HEK293 (cell line): ENCODE results near the gene FGA.

ENCODE experiments used
- CTCF ChIA-PET: fragments of 350-600 bp; formaldehyde crosslinking; extraction: SDS; loops from one replicate; lab custom pipeline; 2021; ENCODE audit warnings: antibody characterized with exemption; lab: Yijun Ruan, JAX
- POLR2A ChIA-PET: fragments of 300-600 bp; formaldehyde crosslinking; extraction: SDS; loops from one replicate; lab custom pipeline; 2020; ENCODE audit warnings: antibody characterized with exemption, inconsistent platforms; lab: Yijun Ruan, JAX
- H3K27ac ChIP-seq: fragments of 200-500 bp; sonication (Bioruptor generic); 2 replicates; pipeline ENCODE4 v1.5.1; 2014; ENCODE audit warnings: low read depth, low read length, control low read depth, inconsistent platforms; ENCODE audit errors: extremely low read depth
- H3K36me3 ChIP-seq, 2 experiments: fragments of 200-500 bp in 1 of 2; sonication (Bioruptor generic) in 1 of 2; 1 replicate in 1 of 2; 2 replicates in 1 of 2; pipeline ENCODE4 v1.5.1; 2014 to 2017; ENCODE audit warnings: inconsistent platforms in 2 of 2, low read length in 2 of 2; ENCODE audit not compliant: control insufficient read depth in 2 of 2, insufficient read depth in 1 of 2
- H3K4me1 ChIP-seq: fragments of 200-500 bp; sonication (Bioruptor generic); 2 replicates; pipeline ENCODE4 v1.5.1; 2014; ENCODE audit warnings: mild to moderate bottlenecking, low read length, inconsistent platforms; ENCODE audit not compliant: control insufficient read depth, insufficient read depth
- H3K4me3 ChIP-seq: 2 replicates; pipeline ENCODE4 v1.5.1; 2011; ENCODE audit warnings: low read depth, mild to moderate bottlenecking, control low read depth, low read length, moderate library complexity
- H3K9me3 ChIP-seq: fragments of 200-500 bp; sonication (Bioruptor generic); 2 replicates; pipeline ENCODE4 v1.5.1; 2014; ENCODE audit warnings: low read depth, low read length, inconsistent platforms; ENCODE audit not compliant: control insufficient read depth, insufficient read depth
- HOXA7 ChIP-seq: sonication (generic); formaldehyde crosslinking; IDR thresholded peaks from 2 replicates; pipeline ENCODE4 v1.8.1; 2022; ENCODE audit warnings: missing genetic modification reagents, borderline replicate concordance
- KLF8 ChIP-seq: fragments of 450-650 bp; formaldehyde crosslinking; IDR thresholded peaks from 2 replicates; pipeline ENCODE4 v1.5.1; 2016; ENCODE audit warnings: missing biosample characterization, missing genetic modification characterization
- MYNN ChIP-seq: fragments of 450-650 bp; formaldehyde crosslinking; IDR thresholded peaks from 2 replicates; pipeline ENCODE4 v1.5.1; 2016; ENCODE audit warnings: missing biosample characterization, missing genetic modification characterization, borderline replicate concordance
- SP7 ChIP-seq: fragments of 450-650 bp; formaldehyde crosslinking; IDR thresholded peaks from 2 replicates; pipeline ENCODE4 v1.5.1; 2016; ENCODE audit warnings: missing biosample characterization, missing genetic modification characterization
- ZEB2 ChIP-seq: fragments of 450-650 bp; formaldehyde crosslinking; IDR thresholded peaks from 2 replicates; pipeline ENCODE4 v1.5.1; 2016; ENCODE audit warnings: missing biosample characterization, missing genetic modification characterization
- ZNF121 ChIP-seq: fragments of 450-650 bp; formaldehyde crosslinking; IDR thresholded peaks from 2 replicates; pipeline ENCODE4 v1.5.1; 2016; ENCODE audit warnings: missing biosample characterization, missing genetic modification characterization
- ZNF174 ChIP-seq: fragments of 450-650 bp; formaldehyde crosslinking; IDR thresholded peaks from 2 replicates; pipeline ENCODE4 v1.5.0; 2017; ENCODE audit warnings: missing biosample characterization, mild to moderate bottlenecking, missing genetic modification characterization
- ZNF2 ChIP-seq: fragments of 450-650 bp; formaldehyde crosslinking; IDR thresholded peaks from 2 replicates; pipeline ENCODE4 v1.5.1; 2016; ENCODE audit warnings: missing biosample characterization, missing genetic modification characterization
- ZNF24 ChIP-seq: fragments of 450-650 bp; formaldehyde crosslinking; IDR thresholded peaks from 2 replicates; pipeline ENCODE4 v1.5.1; 2016; ENCODE audit warnings: missing biosample characterization, missing genetic modification characterization
- ZNF354C ChIP-seq: fragments of 450-650 bp; formaldehyde crosslinking; IDR thresholded peaks from 2 replicates; pipeline ENCODE4 v1.5.1; 2016; ENCODE audit warnings: missing biosample characterization, missing genetic modification characterization, low read depth, borderline replicate concordance
- ZNF391 ChIP-seq: fragments of 450-650 bp; formaldehyde crosslinking; IDR thresholded peaks from 2 replicates; pipeline ENCODE4 v1.5.1; 2016; ENCODE audit warnings: low read depth, missing biosample characterization, missing genetic modification characterization, borderline replicate concordance
- ZNF514 ChIP-seq: fragments of 450-650 bp; formaldehyde crosslinking; IDR thresholded peaks from 2 replicates; pipeline ENCODE4 v1.5.1; 2016; ENCODE audit warnings: missing biosample characterization, missing genetic modification characterization
- ZNF555 ChIP-seq: fragments of 450-650 bp; formaldehyde crosslinking; conservative IDR thresholded peaks from 2 replicates; pipeline ENCODE4 v1.5.1; 2017; ENCODE audit warnings: missing biosample characterization, mild to moderate bottlenecking, missing genetic modification characterization, inconsistent platforms
- ZNF571 ChIP-seq: fragments of 450-650 bp; formaldehyde crosslinking; IDR thresholded peaks from 2 replicates; pipeline ENCODE4 v1.5.0; 2017; ENCODE audit warnings: missing biosample characterization, missing genetic modification characterization
- TF ChIP-seq, protein P1 (sequence below): fragments of 450-650 bp; formaldehyde crosslinking; IDR thresholded peaks from 2 replicates; pipeline ENCODE4 v1.5.1; 2016; ENCODE audit warnings: missing biosample characterization, missing genetic modification characterization, borderline replicate concordance
- TF ChIP-seq, protein P2 (sequence below): fragments of 450-650 bp; formaldehyde crosslinking; IDR thresholded peaks from 2 replicates; pipeline ENCODE4 v1.5.1; 2017; ENCODE audit warnings: missing biosample characterization, missing genetic modification characterization
- TF ChIP-seq, protein P3 (sequence below): fragments of 450-650 bp; formaldehyde crosslinking; IDR thresholded peaks from 2 replicates; pipeline ENCODE4 v1.5.1; 2016; ENCODE audit warnings: missing biosample characterization, missing genetic modification characterization
- TF ChIP-seq, protein P4 (sequence below): fragments of 450-650 bp; formaldehyde crosslinking; IDR thresholded peaks from 2 replicates; pipeline ENCODE4 v1.5.1; 2016; ENCODE audit warnings: missing biosample characterization, missing genetic modification characterization
- TF ChIP-seq, protein P5 (sequence below): fragments of 450-650 bp; formaldehyde crosslinking; IDR thresholded peaks from 2 replicates; pipeline ENCODE4 v1.5.1; 2017; ENCODE audit warnings: missing biosample characterization, mild to moderate bottlenecking, missing genetic modification characterization, moderate library complexity

FGA gene

DNA sequence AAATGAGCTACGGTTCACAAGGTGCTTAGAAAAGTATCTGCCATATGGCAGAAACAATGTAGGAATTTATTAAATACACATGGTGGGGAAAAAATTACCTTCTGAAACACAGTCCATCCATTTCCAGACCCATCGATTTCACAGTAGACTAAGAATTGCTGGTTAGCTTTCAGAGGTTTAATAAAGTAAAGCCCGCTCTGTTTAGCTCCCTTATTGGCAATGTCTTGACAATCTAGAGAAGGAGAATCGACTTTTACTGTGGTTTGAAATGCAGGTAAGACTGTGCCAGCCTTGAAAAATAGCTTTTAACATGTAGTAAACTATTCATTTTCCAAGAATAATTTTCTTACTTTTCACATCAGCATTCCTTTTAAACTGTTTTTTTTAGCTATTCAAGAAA, 19.0 kb upstream of the FGA start:
- H3K9me3 ChIP-seq = no peaks in the 10 kb centered on the region
- no peak overlapping the region for H3K27ac ChIP-seq
- no peak for TF ChIP-seq ZNF24 (tag by site-specific recombination)
- ChIA-PET POLR2A (interaction anchor here (1.1 kb wide), 1 partner anchor 59 kb away, joined by 3 read pairs; the partner anchor contains the start of gene PLRG1), CTCF (interaction anchor here (0.6 to 20.9 kb wide), 5 partner anchors 10 to 544 kb away, joined by 4 to 429 read pairs (median 4); partner anchors contain the start of genes FGB and PLRG1)
- no peaks in the 10 kb centered on the region for H3K36me3 ChIP-seq
- no peak overlapping the region for H3K4me3 ChIP-seq
- H3K4me1 ChIP-seq = no peaks in the 10 kb centered on the region

DNA sequence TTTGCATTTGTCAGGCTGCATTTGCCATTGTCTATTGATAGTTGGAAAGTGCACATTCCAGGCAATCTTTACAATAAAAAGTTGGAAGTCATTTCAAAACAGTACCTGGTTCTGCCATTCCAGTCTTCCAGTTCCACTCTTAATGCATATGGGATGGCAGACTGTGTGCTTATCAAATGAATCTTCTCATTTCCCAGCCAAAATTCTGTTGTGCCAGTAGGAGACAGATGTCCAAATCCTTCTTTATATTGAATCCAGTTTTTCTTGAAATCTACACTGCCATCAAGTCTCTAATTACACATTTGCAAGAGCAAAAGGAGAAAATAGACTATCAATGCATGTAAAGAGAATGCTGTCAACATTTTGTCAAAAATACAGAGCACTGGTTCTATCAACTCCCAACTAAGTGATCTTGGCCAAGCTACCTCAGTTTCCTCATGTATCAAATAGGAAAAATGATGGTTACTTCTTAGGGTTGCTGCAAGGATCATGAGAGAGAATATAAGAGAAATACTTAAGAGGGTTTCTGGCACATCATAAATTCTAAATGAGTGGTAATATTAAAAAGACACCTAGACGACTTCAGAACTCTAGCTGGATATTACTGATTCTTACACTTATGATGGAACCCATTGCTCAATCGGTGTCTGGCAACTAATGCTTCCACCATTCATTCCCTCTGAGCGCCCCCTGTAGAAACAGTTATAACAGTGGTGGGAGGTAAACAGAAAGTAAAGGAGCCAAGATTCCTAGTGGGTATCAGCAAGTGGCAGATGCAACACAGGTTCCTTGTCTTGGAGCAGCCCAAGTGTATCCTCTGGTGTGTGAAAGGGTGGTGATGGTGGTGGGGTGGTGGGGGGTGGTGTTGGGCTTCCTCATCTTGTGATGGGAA, 18.1 kb upstream of the FGA start:
- Histone ChIP-seq H3K4me1 (no peaks in the 10 kb centered on the region), H3K27ac (no peak overlapping the region), H3K36me3 (no peaks in the 10 kb centered on the region), H3K9me3 (no peaks in the 10 kb centered on the region), H3K4me3 (no peak overlapping the region)
- CTCF ChIA-PET = interaction anchor here (0.8 to 20.9 kb wide), 4 partner anchors 11 to 53 kb away, joined by 4 to 429 read pairs (median 6); partner anchors contain the start of genes FGB and PLRG1
- TF ChIP-seq ZEB2 (tag by site-specific recombination) = no peak
- no peak for TF ChIP-seq ZNF121 (tag by site-specific recombination)
- no peak for TF ChIP-seq MYNN (tag by site-specific recombination)
- TF ChIP-seq ZNF571 (tag by site-specific recombination) = no peak
- TF ChIP-seq ZNF174 (tag by site-specific recombination) = no peak
- TF ChIP-seq ZNF391 (tag by site-specific recombination) = no peak
- no peak for TF ChIP-seq ZNF2 (tag by site-specific recombination)
- TF ChIP-seq, protein P1, sequence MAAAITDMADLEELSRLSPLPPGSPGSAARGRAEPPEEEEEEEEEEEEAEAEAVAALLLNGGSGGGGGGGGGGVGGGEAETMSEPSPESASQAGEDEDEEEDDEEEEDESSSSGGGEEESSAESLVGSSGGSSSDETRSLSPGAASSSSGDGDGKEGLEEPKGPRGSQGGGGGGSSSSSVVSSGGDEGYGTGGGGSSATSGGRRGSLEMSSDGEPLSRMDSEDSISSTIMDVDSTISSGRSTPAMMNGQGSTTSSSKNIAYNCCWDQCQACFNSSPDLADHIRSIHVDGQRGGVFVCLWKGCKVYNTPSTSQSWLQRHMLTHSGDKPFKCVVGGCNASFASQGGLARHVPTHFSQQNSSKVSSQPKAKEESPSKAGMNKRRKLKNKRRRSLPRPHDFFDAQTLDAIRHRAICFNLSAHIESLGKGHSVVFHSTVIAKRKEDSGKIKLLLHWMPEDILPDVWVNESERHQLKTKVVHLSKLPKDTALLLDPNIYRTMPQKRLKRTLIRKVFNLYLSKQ = no peak
- no peak for TF ChIP-seq ZNF354C (tag by site-specific recombination)
- TF ChIP-seq SP7 (tag by site-specific recombination) = no peak
- POLR2A ChIA-PET = no interaction called here

DNA sequence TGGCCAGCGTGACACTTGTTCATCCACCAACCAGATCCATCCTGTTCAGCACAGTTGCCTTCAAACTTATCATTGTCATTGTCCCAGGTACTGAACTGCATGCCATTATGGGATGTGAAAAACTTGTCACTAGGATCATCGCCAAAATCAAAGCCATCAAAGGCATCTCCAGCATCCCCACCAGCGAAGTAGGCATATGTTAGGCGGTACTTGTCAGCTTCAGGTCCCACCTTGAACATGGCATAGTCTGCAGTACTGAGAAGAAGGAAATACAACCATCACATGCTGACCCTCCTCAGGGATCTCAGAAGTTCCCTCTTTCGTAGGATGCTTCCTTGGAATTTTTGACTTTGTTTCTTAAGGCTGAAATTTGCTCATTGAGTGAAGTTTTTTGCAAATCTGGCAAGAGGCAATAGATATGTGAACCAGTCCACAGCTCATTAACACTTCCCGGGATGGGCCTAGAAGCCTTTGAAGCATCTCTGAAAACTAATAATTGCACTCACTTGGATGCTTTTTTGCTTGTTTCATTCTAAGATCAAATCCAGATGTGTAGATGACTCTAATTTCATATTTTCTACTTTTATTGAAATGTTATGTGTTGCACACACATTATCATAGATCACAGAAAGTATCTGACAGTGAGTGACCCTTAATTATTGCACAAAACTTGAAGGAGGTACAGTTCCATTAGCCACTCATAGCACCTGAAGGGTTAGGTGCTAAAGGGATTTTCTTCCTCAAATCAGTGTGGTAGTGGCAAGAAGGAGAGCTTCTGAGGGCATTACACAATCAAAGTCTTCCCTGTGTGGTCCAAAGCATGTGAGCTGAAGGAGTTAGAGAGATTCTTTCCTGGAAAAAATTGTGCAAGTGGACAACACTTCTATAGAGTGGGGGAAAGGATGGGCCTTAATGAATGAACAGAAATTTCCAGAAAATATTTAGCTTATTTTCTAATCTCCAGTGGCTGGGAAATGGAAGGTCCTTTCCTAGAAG, 16.5 kb upstream of the FGA start:
- no peaks in the 10 kb centered on the region for H3K4me1 ChIP-seq
- ChIA-PET POLR2A (no interaction called here), CTCF (interaction anchor here (1.1 to 20.9 kb wide), 2 partner anchors 12 to 51 kb away, joined by 3 to 429 read pairs; partner anchors contain the start of genes FGB and PLRG1)
- H3K27ac ChIP-seq = no peak overlapping the region
- no peak overlapping the region for H3K4me3 ChIP-seq
- TF ChIP-seq ZNF514 (no peak), KLF8 (tag by site-specific recombination) (no peak), ZNF555 (tag by site-specific recombination) (no peak), HOXA7 (CRISPR knock-in tag) (no peak)
- TF ChIP-seq, protein P2, sequence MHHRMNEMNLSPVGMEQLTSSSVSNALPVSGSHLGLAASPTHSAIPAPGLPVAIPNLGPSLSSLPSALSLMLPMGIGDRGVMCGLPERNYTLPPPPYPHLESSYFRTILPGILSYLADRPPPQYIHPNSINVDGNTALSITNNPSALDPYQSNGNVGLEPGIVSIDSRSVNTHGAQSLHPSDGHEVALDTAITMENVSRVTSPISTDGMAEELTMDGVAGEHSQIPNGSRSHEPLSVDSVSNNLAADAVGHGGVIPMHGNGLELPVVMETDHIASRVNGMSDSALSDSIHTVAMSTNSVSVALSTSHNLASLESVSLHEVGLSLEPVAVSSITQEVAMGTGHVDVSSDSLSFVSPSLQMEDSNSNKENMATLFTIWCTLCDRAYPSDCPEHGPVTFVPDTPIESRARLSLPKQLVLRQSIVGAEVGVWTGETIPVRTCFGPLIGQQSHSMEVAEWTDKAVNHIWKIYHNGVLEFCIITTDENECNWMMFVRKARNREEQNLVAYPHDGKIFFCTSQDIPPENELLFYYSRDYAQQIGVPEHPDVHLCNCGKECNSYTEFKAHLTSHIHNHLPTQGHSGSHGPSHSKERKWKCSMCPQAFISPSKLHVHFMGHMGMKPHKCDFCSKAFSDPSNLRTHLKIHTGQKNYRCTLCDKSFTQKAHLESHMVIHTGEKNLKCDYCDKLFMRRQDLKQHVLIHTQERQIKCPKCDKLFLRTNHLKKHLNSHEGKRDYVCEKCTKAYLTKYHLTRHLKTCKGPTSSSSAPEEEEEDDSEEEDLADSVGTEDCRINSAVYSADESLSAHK (tag by site-specific recombination) = no peak
- TF ChIP-seq, protein P3, sequence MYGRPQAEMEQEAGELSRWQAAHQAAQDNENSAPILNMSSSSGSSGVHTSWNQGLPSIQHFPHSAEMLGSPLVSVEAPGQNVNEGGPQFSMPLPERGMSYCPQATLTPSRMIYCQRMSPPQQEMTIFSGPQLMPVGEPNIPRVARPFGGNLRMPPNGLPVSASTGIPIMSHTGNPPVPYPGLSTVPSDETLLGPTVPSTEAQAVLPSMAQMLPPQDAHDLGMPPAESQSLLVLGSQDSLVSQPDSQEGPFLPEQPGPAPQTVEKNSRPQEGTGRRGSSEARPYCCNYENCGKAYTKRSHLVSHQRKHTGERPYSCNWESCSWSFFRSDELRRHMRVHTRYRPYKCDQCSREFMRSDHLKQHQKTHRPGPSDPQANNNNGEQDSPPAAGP (tag by site-specific recombination) = no peak
- TF ChIP-seq, protein P4, sequence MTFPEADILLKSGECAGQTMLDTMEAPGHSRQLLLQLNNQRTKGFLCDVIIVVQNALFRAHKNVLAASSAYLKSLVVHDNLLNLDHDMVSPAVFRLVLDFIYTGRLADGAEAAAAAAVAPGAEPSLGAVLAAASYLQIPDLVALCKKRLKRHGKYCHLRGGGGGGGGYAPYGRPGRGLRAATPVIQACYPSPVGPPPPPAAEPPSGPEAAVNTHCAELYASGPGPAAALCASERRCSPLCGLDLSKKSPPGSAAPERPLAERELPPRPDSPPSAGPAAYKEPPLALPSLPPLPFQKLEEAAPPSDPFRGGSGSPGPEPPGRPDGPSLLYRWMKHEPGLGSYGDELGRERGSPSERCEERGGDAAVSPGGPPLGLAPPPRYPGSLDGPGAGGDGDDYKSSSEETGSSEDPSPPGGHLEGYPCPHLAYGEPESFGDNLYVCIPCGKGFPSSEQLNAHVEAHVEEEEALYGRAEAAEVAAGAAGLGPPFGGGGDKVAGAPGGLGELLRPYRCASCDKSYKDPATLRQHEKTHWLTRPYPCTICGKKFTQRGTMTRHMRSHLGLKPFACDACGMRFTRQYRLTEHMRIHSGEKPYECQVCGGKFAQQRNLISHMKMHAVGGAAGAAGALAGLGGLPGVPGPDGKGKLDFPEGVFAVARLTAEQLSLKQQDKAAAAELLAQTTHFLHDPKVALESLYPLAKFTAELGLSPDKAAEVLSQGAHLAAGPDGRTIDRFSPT (tag by site-specific recombination) = no peak
- TF ChIP-seq, protein P5, sequence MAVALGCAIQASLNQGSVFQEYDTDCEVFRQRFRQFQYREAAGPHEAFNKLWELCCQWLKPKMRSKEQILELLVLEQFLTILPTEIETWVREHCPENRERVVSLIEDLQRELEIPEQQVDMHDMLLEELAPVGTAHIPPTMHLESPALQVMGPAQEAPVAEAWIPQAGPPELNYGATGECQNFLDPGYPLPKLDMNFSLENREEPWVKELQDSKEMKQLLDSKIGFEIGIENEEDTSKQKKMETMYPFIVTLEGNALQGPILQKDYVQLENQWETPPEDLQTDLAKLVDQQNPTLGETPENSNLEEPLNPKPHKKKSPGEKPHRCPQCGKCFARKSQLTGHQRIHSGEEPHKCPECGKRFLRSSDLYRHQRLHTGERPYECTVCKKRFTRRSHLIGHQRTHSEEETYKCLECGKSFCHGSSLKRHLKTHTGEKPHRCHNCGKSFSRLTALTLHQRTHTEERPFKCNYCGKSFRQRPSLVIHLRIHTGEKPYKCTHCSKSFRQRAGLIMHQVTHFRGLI (tag by site-specific recombination) = no peak
- no peaks in the 10 kb centered on the region for H3K36me3 ChIP-seq
- no peaks in the 10 kb centered on the region for H3K9me3 ChIP-seq
